WTC11 (cell line): ENCODE measurements around the gene SNX30.

Experiments
- CTCF ChIP-seq: fragments of 200-600 bp; IDR thresholded peaks from 2 replicates; pipeline ENCODE4 v1.8.0; 2022; ENCODE audit warnings: antibody characterized with exemption
- EMX1 ChIP-seq: fragments of 250-450 bp; sonication (Bioruptor Pico); IDR thresholded peaks from 2 replicates; pipeline ENCODE4 v1.8.0; 2021; ENCODE audit warnings: mild to moderate bottlenecking
- MAX ChIP-seq: sonication (generic); formaldehyde crosslinking; IDR thresholded peaks from 2 replicates; pipeline ENCODE4 v1.8.0; 2022; ENCODE audit warnings: mild to moderate bottlenecking, missing genetic modification reagents
- SMAD3 ChIP-seq: sonication (generic); formaldehyde crosslinking; IDR thresholded peaks from 2 replicates; pipeline ENCODE4 v1.8.0; 2022; ENCODE audit warnings: missing genetic modification reagents, mild to moderate bottlenecking, borderline replicate concordance
- TF ChIP-seq, protein P1 (sequence below): sonication (generic); formaldehyde crosslinking; IDR thresholded peaks from 2 replicates; pipeline ENCODE4 v1.8.0; 2022; ENCODE audit warnings: mild to moderate bottlenecking, missing genetic modification reagents
- TF ChIP-seq, protein P2 (sequence below): sonication (generic); formaldehyde crosslinking; IDR thresholded peaks from 2 replicates; pipeline ENCODE4 v1.8.1; 2023; ENCODE audit warnings: mild to moderate bottlenecking, moderate library complexity, missing genetic modification reagents
- TF ChIP-seq, protein P3 (sequence below): sonication (generic); formaldehyde crosslinking; IDR thresholded peaks from 2 replicates; pipeline ENCODE4 v1.8.1; 2022; ENCODE audit warnings: mild to moderate bottlenecking, missing genetic modification reagents, moderate library complexity, borderline replicate concordance

DNA sequence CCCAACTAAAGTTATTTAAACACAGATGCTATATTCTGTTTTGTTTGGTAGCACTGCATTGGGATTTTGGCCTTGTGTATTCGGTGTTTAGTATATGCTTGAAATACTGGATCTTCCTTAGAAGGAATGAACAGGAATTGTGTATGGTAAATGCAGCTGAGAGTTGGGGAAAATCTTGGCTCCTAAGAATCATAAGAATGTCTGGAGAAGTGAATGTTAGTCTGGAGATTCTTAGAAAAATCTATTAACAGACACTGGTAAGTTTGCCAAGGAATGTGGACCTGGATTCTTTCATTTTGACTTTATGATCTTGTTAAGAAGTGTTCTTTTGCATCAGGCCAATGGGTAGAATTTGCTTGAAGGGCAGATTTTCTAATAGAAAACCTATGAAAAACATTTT, 38.9 kb downstream of the SNX30 start:
- TF ChIP-seq, protein P1, sequence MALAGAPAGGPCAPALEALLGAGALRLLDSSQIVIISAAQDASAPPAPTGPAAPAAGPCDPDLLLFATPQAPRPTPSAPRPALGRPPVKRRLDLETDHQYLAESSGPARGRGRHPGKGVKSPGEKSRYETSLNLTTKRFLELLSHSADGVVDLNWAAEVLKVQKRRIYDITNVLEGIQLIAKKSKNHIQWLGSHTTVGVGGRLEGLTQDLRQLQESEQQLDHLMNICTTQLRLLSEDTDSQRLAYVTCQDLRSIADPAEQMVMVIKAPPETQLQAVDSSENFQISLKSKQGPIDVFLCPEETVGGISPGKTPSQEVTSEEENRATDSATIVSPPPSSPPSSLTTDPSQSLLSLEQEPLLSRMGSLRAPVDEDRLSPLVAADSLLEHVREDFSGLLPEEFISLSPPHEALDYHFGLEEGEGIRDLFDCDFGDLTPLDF: no peak
- no peak for TF ChIP-seq CTCF
- no peak for TF ChIP-seq MAX (CRISPR knock-in tag)
- TF ChIP-seq, protein P2, sequence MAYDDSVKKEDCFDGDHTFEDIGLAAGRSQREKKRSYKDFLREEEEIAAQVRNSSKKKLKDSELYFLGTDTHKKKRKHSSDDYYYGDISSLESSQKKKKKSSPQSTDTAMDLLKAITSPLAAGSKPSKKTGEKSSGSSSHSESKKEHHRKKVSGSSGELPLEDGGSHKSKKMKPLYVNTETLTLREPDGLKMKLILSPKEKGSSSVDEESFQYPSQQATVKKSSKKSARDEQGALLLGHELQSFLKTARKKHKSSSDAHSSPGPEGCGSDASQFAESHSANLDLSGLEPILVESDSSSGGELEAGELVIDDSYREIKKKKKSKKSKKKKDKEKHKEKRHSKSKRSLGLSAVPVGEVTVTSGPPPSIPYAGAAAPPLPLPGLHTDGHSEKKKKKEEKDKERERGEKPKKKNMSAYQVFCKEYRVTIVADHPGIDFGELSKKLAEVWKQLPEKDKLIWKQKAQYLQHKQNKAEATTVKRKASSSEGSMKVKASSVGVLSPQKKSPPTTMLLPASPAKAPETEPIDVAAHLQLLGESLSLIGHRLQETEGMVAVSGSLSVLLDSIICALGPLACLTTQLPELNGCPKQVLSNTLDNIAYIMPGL (CRISPR knock-in tag): no peak
- TF ChIP-seq EMX1 (CRISPR knock-in tag): no peak
- TF ChIP-seq SMAD3: no peak
- TF ChIP-seq, protein P3, sequence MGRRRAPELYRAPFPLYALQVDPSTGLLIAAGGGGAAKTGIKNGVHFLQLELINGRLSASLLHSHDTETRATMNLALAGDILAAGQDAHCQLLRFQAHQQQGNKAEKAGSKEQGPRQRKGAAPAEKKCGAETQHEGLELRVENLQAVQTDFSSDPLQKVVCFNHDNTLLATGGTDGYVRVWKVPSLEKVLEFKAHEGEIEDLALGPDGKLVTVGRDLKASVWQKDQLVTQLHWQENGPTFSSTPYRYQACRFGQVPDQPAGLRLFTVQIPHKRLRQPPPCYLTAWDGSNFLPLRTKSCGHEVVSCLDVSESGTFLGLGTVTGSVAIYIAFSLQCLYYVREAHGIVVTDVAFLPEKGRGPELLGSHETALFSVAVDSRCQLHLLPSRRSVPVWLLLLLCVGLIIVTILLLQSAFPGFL: no peak
